Kidney (tissue), 14 donors: ENCODE data around the gene HM13. TPM values are rescaled to one million over a fixed set of nuclear protein-coding genes. Genes with fewer than 3 reads are reported as not detected.

Source experiments
- DNase-seq, 5 donors: peaks; one replicate each; pipeline ENCODE4 v3.0.0-alpha.2; 2013 to 2020
- FAIRE-seq: peaks from 2 replicates; lab custom pipeline; 2012; peaks lifted over from hg19 to GRCh38; lab: Jason Lieb, UNC
- H3K27ac ChIP-seq, 2 donors: one replicate each; pipeline ENCODE4 v1.7.0; 2013; ENCODE audit warnings: low read depth in 2 of 2, low read length in 2 of 2, inconsistent platforms in 1 of 2
- H3K27me3 ChIP-seq: one replicate; pipeline ENCODE4 v1.7.1; 2013; ENCODE audit warnings: low read length, inconsistent platforms; ENCODE audit not compliant: control insufficient read depth, insufficient read depth
- H3K36me3 ChIP-seq, 3 donors: one replicate each; pipeline versions ENCODE4 v1.7.0 to v1.7.1; 2013; ENCODE audit warnings: low read length in 3 of 3, control low read depth in 1 of 3, inconsistent platforms in 1 of 3; ENCODE audit not compliant: insufficient read depth in 3 of 3, control insufficient read depth in 2 of 3
- H3K4me1 ChIP-seq, 3 donors: one replicate each; pipeline versions ENCODE4 v1.7.0 to v1.7.1; 2013; ENCODE audit warnings: low read length in 3 of 3, inconsistent platforms in 1 of 3, low read depth in 1 of 3; ENCODE audit not compliant: control insufficient read depth in 2 of 3, insufficient read depth in 2 of 3
- H3K4me3 ChIP-seq, 3 donors: one replicate each; pipeline versions ENCODE4 v1.7.0 to v1.8.1; 2013; ENCODE audit warnings: low read length in 3 of 3, control low read depth in 1 of 3, inconsistent platforms in 1 of 3
- H3K9ac ChIP-seq, 3 donors: one replicate each; pipeline versions ENCODE4 v1.7.0 to v1.7.1; 2013; ENCODE audit warnings: low read length in 3 of 3, control low read depth in 1 of 3, inconsistent platforms in 1 of 3
- H3K9me3 ChIP-seq, 3 donors: one replicate each; pipeline versions ENCODE4 v1.7.0 to v1.7.1; 2013; ENCODE audit warnings: low read length in 3 of 3, control low read depth in 1 of 3, inconsistent platforms in 1 of 3; ENCODE audit not compliant: control insufficient read depth in 2 of 3, insufficient read depth in 1 of 3
- intact Hi-C: fragments of 100-400 bp; cut with DNase I; formaldehyde crosslinking; loops from one replicate; pipeline ENCODE4 v1.11.1; 2022
- microRNA-seq: library from miRNA; unstranded; fragments of <30 nt; microRNA quantifications from one replicate; pipeline ENCODE4 v1.2.0, GENCODE V29; 2020
- polyA plus RNA-seq: library from polyadenylated mRNA; stranded (reverse); fragments of 350-450 nt; fragmentation: Illumina TruSeq; extraction: RNeasy Lipid Tissue Mini Kit (QIAGEN cat#74804); gene quantifications from one replicate; pipeline ENCODE4 v1.2.3, GENCODE V29; 2014; ENCODE audit warnings: low read depth, low replicate concordance; ENCODE audit not compliant: insufficient read depth
- total RNA-seq: library from RNA; stranded (reverse); fragmentation: NEBNext Ultra II Directional; extraction: Animal tissue kit (Norgen Biotek cat#: 25700); gene quantifications from one replicate; pipeline ENCODE4 v1.2.1, GENCODE V29; 2021
- TF ChIP-seq, protein P1 (sequence below): IDR thresholded peaks from 3 replicates; pipeline ENCODE4 v1.5.1; 2012; ENCODE audit warnings: mild to moderate bottlenecking, moderate library complexity, borderline replicate concordance; ENCODE audit not compliant: insufficient read depth; ENCODE audit errors: extremely low read depth
- donor health status: control.
- donor health status: control.
- donor health status: control.
- donor health status: control.
- donor health status: control.
- donor health status: DM: yes; HTN: yes; CAD: no.
- donor health status: Normal renal cell carcinoma (clear cell type).

The HM13 gene
- total and polyA plus RNA-seq, 2 donors from 2014 or later = 154 to 174 TPM

DNA sequence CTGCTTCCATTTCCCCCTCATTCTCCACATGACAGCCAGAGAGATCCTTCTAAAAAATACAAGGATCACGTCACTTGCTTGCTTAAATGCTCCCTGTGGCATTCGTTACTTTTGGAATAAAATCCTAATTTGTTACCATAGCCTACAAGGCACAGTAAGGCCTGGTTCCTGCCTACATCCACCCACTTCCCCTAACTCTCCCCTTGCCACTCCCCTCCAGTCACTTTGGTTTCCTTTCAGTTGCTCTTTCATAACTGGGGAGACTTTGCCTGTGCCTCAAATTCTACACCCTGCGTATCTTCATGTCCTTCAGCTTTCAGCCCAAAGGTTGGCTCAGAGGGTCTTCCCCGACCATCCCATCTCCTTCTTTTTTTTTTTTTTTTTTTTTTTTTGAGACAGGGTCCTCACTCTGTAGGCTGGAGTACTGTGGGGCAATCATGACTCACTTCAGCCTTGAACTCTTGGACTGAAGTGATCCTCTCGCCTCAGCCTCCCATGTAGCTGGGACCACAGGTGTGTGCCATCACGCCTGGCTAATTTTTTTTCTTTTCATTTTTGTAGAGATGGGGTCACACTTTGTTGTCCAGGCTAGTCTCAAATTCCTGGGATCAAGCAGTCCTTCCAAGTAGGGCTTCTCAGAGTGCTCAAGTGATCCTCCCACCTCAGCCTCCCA lies 103.3 kb downstream of the HM13 start:
- Histone ChIP-seq H3K4me3 (no peak overlapping the region), H3K9me3 (no peaks in the 10 kb centered on the region), H3K27me3 (no peaks in the 10 kb centered on the region), H3K4me1 (peaks cover 0 to 1% (median 0%) of the 10 kb centered on the region in 3 donors), H3K27ac (no peak overlapping the region), H3K36me3 (no peaks in the 10 kb centered on the region), H3K9ac (no peak overlapping the region)
- FAIRE-seq (no peak), DNase-seq (no peak)
- intact Hi-C loops = no loop called here
- TF ChIP-seq, protein P1, sequence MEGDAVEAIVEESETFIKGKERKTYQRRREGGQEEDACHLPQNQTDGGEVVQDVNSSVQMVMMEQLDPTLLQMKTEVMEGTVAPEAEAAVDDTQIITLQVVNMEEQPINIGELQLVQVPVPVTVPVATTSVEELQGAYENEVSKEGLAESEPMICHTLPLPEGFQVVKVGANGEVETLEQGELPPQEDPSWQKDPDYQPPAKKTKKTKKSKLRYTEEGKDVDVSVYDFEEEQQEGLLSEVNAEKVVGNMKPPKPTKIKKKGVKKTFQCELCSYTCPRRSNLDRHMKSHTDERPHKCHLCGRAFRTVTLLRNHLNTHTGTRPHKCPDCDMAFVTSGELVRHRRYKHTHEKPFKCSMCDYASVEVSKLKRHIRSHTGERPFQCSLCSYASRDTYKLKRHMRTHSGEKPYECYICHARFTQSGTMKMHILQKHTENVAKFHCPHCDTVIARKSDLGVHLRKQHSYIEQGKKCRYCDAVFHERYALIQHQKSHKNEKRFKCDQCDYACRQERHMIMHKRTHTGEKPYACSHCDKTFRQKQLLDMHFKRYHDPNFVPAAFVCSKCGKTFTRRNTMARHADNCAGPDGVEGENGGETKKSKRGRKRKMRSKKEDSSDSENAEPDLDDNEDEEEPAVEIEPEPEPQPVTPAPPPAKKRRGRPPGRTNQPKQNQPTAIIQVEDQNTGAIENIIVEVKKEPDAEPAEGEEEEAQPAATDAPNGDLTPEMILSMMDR = no peak

Small RNA genes lying within 50 kb of the gene (microRNA-seq; reads per million reads assigned to microRNA genes)
- gene MIR3193 = not detected

Other genes starting within 250 kb of the HM13 start
- not detected for gene DEFB116, start 205.9 kb upstream of the HM13 start, total RNA-seq
- gene DEFB116, start 205.9 kb upstream of the HM13 start, polyA plus RNA-seq = not detected
- gene DEFB118, start 145.8 kb upstream of the HM13 start, total RNA-seq = not detected
- not detected for gene DEFB118, start 145.8 kb upstream of the HM13 start, polyA plus RNA-seq
- not detected for gene DEFB119, start 123.9 kb upstream of the HM13 start, total RNA-seq
- gene DEFB119, start 123.9 kb upstream of the HM13 start, polyA plus RNA-seq = not detected
- gene DEFB121, start 108.2 kb upstream of the HM13 start, total RNA-seq = not detected
- gene DEFB121, start 108.2 kb upstream of the HM13 start, polyA plus RNA-seq = not detected
- gene DEFB123, start 73.8 kb upstream of the HM13 start, total RNA-seq = not detected
- gene DEFB123, start 73.8 kb upstream of the HM13 start, polyA plus RNA-seq = not detected
- 2.5 TPM for gene DEFB124, start 39.3 kb upstream of the HM13 start, total RNA-seq
- gene DEFB124, start 39.3 kb upstream of the HM13 start, polyA plus RNA-seq = not detected
- 2.5 TPM for gene REM1, start 39.2 kb upstream of the HM13 start, total RNA-seq
- 2.0 TPM for gene REM1, start 39.2 kb upstream of the HM13 start, polyA plus RNA-seq
- 189 TPM for gene ID1, start 90.8 kb downstream of the HM13 start, total RNA-seq
- gene ID1, start 90.8 kb downstream of the HM13 start, polyA plus RNA-seq = 293 TPM
- 1.3 TPM for gene COX4I2, start 123.5 kb downstream of the HM13 start, total RNA-seq
- gene COX4I2, start 123.5 kb downstream of the HM13 start, polyA plus RNA-seq = 6.9 TPM
- gene BCL2L1, start 208.4 kb downstream of the HM13 start, total RNA-seq = 139 TPM
- 132 TPM for gene BCL2L1, start 208.4 kb downstream of the HM13 start, polyA plus RNA-seq
- gene TPX2, start 224.8 kb downstream of the HM13 start, total RNA-seq = 1.4 TPM
- gene TPX2, start 224.8 kb downstream of the HM13 start, polyA plus RNA-seq = 0.47 TPM